IPS-20b (cell line): ENCODE data around the gene MICAL3.
"Not testable (repeated sequence)": the region's sequence is repeated elsewhere in the genome, so short reads cannot be mapped to it uniquely, and the experiment has no call there.

Source experiments
- H3K27ac ChIP-seq: one replicate; pipeline ENCODE4 v1.5.1; 2013; ENCODE audit warnings: low read length
- H3K27me3 ChIP-seq: 2 replicates; pipeline ENCODE4 v1.6.1; 2013; ENCODE audit warnings: mild to moderate bottlenecking, low read length, inconsistent platforms; ENCODE audit not compliant: insufficient read depth
- H3K36me3 ChIP-seq: 2 replicates; pipeline ENCODE4 v1.6.1; 2013; ENCODE audit warnings: low read depth, mild to moderate bottlenecking, inconsistent platforms, low read length, moderate library complexity; ENCODE audit not compliant: insufficient read depth
- H3K4me1 ChIP-seq: 2 replicates; pipeline ENCODE4 v1.6.1; 2013; ENCODE audit warnings: mild to moderate bottlenecking, control low read depth, inconsistent platforms, low read length, moderate library complexity; ENCODE audit not compliant: insufficient read depth
- H3K4me3 ChIP-seq: 2 replicates; pipeline ENCODE4 v1.5.1; 2013; ENCODE audit warnings: mild to moderate bottlenecking, low read length, inconsistent platforms
- H3K9ac ChIP-seq: 2 replicates; pipeline ENCODE4 v1.6.1; 2013; ENCODE audit warnings: low read depth, mild to moderate bottlenecking, inconsistent platforms, low read length, moderate library complexity
- H3K9me3 ChIP-seq: 2 replicates; pipeline ENCODE4 v1.6.1; 2013; ENCODE audit warnings: mild to moderate bottlenecking, low read depth, low read length, inconsistent platforms; ENCODE audit not compliant: insufficient read depth

MICAL3 gene

GRCh38 chr22:18066181-18066859 is 42.0 kb upstream of the MICAL3 start:
- H3K36me3 ChIP-seq: no peaks in the 10 kb centered on the region
- no peaks in the 10 kb centered on the region for H3K27me3 ChIP-seq
- no peak overlapping the region for H3K27ac ChIP-seq
- peaks cover 3% of the 10 kb centered on the region; the same call in 1 of the 2 replicates for H3K4me1 ChIP-seq
- H3K4me3 ChIP-seq: no peak overlapping the region
- H3K9me3 ChIP-seq: no peaks in the 10 kb centered on the region
- no peak overlapping the region for H3K9ac ChIP-seq

DNA sequence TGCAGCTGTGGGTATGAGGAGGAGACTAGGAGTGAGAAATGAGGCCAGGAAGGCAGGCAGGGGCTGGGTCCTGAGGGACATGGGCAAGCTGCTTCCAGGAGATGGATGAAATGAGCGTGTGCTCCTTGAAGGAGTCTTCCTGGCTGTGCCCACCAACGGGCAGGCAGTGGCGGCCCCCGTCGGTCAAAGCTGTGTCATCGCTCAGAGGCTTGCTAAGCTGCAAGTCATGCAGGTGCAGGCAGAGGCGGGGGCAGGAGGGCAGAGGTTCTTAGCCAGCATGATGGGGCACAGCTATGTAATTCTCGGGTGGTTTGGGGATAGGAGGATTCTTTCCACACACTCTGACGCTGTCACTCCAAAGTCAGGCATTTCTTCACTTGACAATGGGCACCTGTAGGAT is 40.9 kb upstream of the MICAL3 start:
- Histone ChIP-seq H3K4me3 (no peak overlapping the region), H3K9ac (no peak overlapping the region), H3K36me3 (no peaks in the 10 kb centered on the region), H3K27ac (no peak overlapping the region), H3K4me1 (peaks cover 3% of the 10 kb centered on the region; the same call in 1 of the 2 replicates), H3K9me3 (no peaks in the 10 kb centered on the region), H3K27me3 (no peaks in the 10 kb centered on the region)

- no peak overlapping the region for H3K4me3 ChIP-seq
- H3K4me1 ChIP-seq: peaks cover 3% of the 10 kb centered on the region; the same call in 1 of the 2 replicates
- no peak overlapping the region for H3K27ac ChIP-seq
- no peaks in the 10 kb centered on the region for H3K9me3 ChIP-seq
- no peak overlapping the region for H3K9ac ChIP-seq
- H3K36me3 ChIP-seq: no peaks in the 10 kb centered on the region
- H3K27me3 ChIP-seq: no peaks in the 10 kb centered on the region
These were observed 40.3 kb upstream of the MICAL3 start for GRCh38 chr22:18064636-18065035.

- not testable (repeated sequence) for H3K36me3 ChIP-seq, H3K4me3 ChIP-seq, H3K9ac ChIP-seq, H3K27me3 ChIP-seq, H3K4me1 ChIP-seq, H3K27ac ChIP-seq, H3K9me3 ChIP-seq
These were observed 39.4 kb upstream of the MICAL3 start for GRCh38 chr22:18063715-18064114.

DNA sequence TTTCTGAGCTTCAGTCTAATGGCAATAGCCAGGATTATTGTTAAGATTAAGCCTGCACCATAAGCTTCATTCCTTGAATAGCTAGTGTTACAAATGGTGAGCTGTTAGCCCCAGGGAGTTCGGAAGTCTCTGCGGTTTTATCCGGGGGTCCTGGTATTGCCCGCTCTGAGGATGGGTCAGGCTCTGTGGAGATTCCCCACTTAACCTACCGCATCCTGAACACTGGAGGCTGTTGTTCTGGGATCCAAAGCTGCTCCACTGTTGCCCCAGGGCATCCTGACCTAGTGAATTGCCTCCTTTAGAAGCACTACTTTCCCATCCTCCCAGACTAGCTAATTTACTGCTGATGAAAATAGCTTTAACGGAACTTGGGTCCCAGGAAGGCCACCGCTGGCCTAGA is 38.9 kb upstream of the MICAL3 start:
- Histone ChIP-seq H3K9me3 (no peaks in the 10 kb centered on the region), H3K27ac (no peak overlapping the region), H3K27me3 (no peaks in the 10 kb centered on the region), H3K9ac (no peak overlapping the region), H3K4me1 (peaks cover 3% of the 10 kb centered on the region; the same call in 1 of the 2 replicates), H3K36me3 (no peaks in the 10 kb centered on the region), H3K4me3 (no peak overlapping the region)

DNA sequence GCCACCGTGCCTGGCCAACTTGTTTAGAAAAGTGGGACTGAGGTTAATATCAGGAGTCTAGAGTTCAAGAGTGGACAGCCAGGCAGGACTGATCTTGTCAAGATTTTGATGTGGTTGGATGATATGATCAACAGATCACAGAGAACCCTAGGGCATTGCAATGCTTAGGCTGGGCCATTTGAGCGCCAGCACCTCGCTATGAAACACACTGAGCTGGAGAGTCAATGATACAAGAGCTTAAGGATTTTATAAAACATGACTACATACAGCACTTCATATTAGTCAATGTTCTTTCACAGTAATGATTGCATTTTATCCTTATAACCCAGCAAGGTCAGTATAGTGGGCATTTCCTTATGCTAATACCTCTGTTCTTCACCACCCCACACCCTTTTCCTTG is 38.1 kb upstream of the MICAL3 start:
- H3K27me3 ChIP-seq: no peaks in the 10 kb centered on the region
- H3K9me3 ChIP-seq: no peaks in the 10 kb centered on the region
- no peak overlapping the region for H3K27ac ChIP-seq
- H3K4me3 ChIP-seq: no peak overlapping the region
- H3K36me3 ChIP-seq: no peaks in the 10 kb centered on the region
- H3K9ac ChIP-seq: no peak overlapping the region
- no peaks in the 10 kb centered on the region for H3K4me1 ChIP-seq

DNA sequence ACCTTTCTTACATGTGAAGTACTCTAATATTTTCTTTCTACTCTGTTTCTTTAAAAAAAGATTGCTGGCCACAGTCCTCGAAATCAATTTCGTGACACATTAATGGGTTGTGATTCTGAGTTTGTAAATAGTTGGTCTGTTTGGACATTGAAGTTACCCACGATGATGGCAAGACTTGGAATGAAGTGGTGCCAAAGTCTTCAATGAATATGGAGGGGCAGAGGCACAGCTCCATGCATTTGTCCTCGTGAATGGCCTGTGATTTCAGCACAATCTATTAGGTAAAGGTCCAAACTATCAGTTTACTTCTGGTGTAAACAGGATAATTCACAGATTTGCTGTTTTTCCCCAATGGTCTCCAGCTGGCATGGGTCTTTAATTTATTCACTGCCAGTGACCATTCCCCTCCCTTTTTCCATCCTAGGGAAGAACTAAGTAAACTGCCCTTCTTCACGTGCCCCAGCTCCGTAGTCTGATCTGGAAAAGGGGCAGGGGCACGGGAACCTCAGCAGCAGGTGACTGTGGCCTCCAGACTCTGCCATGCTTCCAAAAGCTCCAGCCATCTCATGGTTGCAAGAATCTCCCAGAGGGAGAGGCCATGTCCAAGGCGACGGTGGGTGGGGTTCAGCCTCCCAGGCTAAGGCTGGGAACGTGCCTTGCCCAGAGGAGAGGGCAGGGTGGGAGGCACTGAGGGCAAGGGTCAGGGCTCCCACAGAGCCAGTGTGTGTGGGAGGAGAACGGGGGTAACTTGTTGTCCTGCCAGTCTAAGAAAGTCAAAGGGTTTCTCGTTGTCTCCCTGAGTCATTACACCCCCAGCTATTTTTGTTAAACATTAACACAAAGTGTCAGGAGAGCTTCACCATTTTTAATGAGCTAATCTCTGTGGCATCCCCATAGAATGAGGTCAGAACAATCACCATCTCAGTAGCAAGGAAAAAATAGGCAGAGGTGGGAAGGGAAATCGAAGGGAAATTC is 36.6 kb upstream of the MICAL3 start:
- no peak overlapping the region for H3K27ac ChIP-seq
- H3K4me3 ChIP-seq: no peak overlapping the region
- H3K9ac ChIP-seq: no peak overlapping the region
- H3K9me3 ChIP-seq: no peaks in the 10 kb centered on the region
- H3K36me3 ChIP-seq: no peaks in the 10 kb centered on the region
- no peaks in the 10 kb centered on the region for H3K4me1 ChIP-seq
- H3K27me3 ChIP-seq: no peaks in the 10 kb centered on the region

GRCh38 chr22:18059991-18060390 is 35.6 kb upstream of the MICAL3 start:
- no peak overlapping the region for H3K4me3 ChIP-seq
- no peaks in the 10 kb centered on the region for H3K36me3 ChIP-seq
- H3K4me1 ChIP-seq: no peaks in the 10 kb centered on the region
- no peaks in the 10 kb centered on the region for H3K27me3 ChIP-seq
- H3K9me3 ChIP-seq: no peaks in the 10 kb centered on the region
- no peak overlapping the region for H3K9ac ChIP-seq
- no peak overlapping the region for H3K27ac ChIP-seq

DNA sequence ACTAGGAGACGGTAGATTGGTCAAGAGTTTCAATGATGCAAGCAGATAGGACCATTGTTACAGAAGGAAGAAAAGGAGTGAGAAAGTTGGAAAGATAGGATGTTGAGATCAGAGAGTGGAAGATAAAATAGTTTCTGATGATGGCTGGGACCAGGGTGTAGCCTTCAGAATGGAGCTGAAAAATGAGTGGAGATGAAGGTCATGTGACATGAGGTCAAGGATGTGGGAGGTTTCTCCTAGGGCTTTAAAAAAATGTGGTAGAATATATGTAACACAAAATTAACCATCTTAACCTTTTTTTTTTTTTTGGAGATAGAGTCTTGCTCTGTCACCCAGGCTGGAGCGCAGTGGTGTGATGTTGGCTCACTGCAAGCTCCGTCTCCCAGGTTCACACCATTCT is 35.1 kb upstream of the MICAL3 start:
- Histone ChIP-seq H3K4me3 (no peak overlapping the region), H3K27ac (no peak overlapping the region), H3K9ac (no peak overlapping the region), H3K27me3 (no peaks in the 10 kb centered on the region), H3K4me1 (no peaks in the 10 kb centered on the region), H3K36me3 (no peaks in the 10 kb centered on the region), H3K9me3 (no peaks in the 10 kb centered on the region)

GRCh38 chr22:18059094-18059417 is 34.7 kb upstream of the MICAL3 start:
- H3K9me3 ChIP-seq: no peaks in the 10 kb centered on the region
- no peak overlapping the region for H3K27ac ChIP-seq
- no peak overlapping the region for H3K9ac ChIP-seq
- no peaks in the 10 kb centered on the region for H3K36me3 ChIP-seq
- no peaks in the 10 kb centered on the region for H3K27me3 ChIP-seq
- no peak overlapping the region for H3K4me3 ChIP-seq
- H3K4me1 ChIP-seq: no peaks in the 10 kb centered on the region

DNA sequence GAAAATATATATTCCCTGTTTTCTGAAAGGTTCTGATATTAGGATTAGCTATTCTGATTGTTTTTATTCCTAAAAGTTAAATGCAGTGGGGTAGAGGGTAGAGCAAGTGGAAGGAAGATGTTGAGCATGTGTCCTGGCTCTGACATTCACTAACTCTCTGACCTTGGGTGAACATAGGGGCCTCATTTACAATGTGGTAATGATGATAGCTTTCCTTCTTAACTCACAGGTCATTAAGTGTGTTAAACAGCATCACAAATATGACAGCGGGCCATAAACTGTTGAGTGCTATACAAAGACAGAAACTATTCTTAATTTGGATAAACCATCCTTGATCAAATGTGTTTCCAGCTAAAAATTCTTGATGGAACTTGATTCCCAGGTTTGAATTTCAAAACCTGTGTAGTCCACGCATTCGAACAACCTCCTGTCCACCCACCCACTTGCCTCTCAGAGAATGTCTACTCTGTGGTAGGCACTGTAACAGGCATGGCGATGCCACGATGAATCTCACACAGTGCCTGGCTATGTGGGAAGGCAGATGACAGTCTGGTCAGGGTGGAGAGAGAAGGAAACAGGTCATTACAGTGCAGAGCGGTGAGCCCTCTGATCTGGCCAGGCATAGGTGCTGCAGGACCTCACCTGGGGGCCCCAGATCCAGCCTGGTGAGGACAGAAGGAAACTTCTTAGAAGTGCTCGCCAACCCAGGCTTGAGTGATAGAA is 34.2 kb upstream of the MICAL3 start:
- Histone ChIP-seq H3K27ac (no peak overlapping the region), H3K9me3 (no peaks in the 10 kb centered on the region), H3K4me1 (no peaks in the 10 kb centered on the region), H3K27me3 (no peaks in the 10 kb centered on the region), H3K4me3 (no peak overlapping the region), H3K36me3 (no peaks in the 10 kb centered on the region), H3K9ac (no peak overlapping the region)
